Kidney tubule cell (primary cell): ENCODE measurements around the gene ARSB.
"Not testable (repeated sequence)": the region's sequence is repeated elsewhere in the genome, so short reads cannot be mapped to it uniquely, and the experiment has no call there.

Experiments
- DNase-seq: peaks from one replicate; pipeline ENCODE4 v3.0.0-alpha.2; 2018; ENCODE audit warnings: low spot score

ARSB gene

GRCh38 chr5:78777901-78778300 lies 207.2 kb downstream of the ARSB start:
- DNase-seq: no peak

- DNase-seq: peak; percentile 17
Observed at GRCh38 chr5:78776637-78777036, 208.5 kb downstream of the ARSB start.

GRCh38 chr5:78773655-78774054 lies 211.5 kb downstream of the ARSB start:
- no peak for DNase-seq

- DNase-seq: peak; percentile 27
Observed at GRCh38 chr5:78771260-78772205, 213.6 kb downstream of the ARSB start.

- no peak for DNase-seq
Observed at GRCh38 chr5:78768781-78769380, 216.2 kb downstream of the ARSB start.

- no peak for DNase-seq
Observed at GRCh38 chr5:78766412-78766762, 218.7 kb downstream of the ARSB start.

- DNase-seq: no peak
Observed at GRCh38 chr5:78765756-78766411, 219.2 kb downstream of the ARSB start.

GRCh38 chr5:78765116-78765515 lies 220.0 kb downstream of the ARSB start:
- DNase-seq: no peak

- no peak for DNase-seq
Observed at GRCh38 chr5:78763659-78764189, 221.4 kb downstream of the ARSB start.

GRCh38 chr5:78762743-78763142 lies 222.4 kb downstream of the ARSB start:
- DNase-seq: not testable (repeated sequence)

GRCh38 chr5:78761840-78762239 lies 223.3 kb downstream of the ARSB start:
- no peak for DNase-seq

- no peak for DNase-seq
Observed at GRCh38 chr5:78760770-78761169, 224.3 kb downstream of the ARSB start.

- no peak for DNase-seq
Observed at GRCh38 chr5:78760366-78760765, 224.7 kb downstream of the ARSB start.

- DNase-seq: no peak
Observed at GRCh38 chr5:78758169-78758839, 226.8 kb downstream of the ARSB start.

GRCh38 chr5:78757269-78758053 lies 227.6 kb downstream of the ARSB start:
- peak; percentile 25 for DNase-seq

- no peak for DNase-seq
Observed at GRCh38 chr5:78756858-78757257, 228.3 kb downstream of the ARSB start.

GRCh38 chr5:78755822-78756429 lies 229.2 kb downstream of the ARSB start:
- no peak for DNase-seq

GRCh38 chr5:78754655-78755054 lies 230.5 kb downstream of the ARSB start:
- no peak for DNase-seq

- no peak for DNase-seq
Observed at GRCh38 chr5:78753093-78753531, 232.0 kb downstream of the ARSB start.

- DNase-seq: no peak
Observed at GRCh38 chr5:78751872-78752271, 233.2 kb downstream of the ARSB start.

GRCh38 chr5:78750281-78750680 lies 234.8 kb downstream of the ARSB start:
- no peak for DNase-seq
